NT2/D1 (cell line): Measurements from ENCODE around the gene C6orf62.

Experiments
- SUZ12 ChIP-seq: IDR thresholded peaks from 2 replicates; pipeline ENCODE4 v1.6.1; 2011; ENCODE audit not compliant: insufficient read length, insufficient read depth; ENCODE audit errors: extremely low read depth
- YY1 ChIP-seq: IDR thresholded peaks from 2 replicates; pipeline ENCODE4 v1.6.1; 2011; ENCODE audit not compliant: insufficient read length, insufficient read depth
- ZNF274 ChIP-seq: IDR thresholded peaks from 2 replicates; pipeline ENCODE4 v1.6.1; 2011; ENCODE audit warnings: mild to moderate bottlenecking, low read depth, low read length

DNA sequence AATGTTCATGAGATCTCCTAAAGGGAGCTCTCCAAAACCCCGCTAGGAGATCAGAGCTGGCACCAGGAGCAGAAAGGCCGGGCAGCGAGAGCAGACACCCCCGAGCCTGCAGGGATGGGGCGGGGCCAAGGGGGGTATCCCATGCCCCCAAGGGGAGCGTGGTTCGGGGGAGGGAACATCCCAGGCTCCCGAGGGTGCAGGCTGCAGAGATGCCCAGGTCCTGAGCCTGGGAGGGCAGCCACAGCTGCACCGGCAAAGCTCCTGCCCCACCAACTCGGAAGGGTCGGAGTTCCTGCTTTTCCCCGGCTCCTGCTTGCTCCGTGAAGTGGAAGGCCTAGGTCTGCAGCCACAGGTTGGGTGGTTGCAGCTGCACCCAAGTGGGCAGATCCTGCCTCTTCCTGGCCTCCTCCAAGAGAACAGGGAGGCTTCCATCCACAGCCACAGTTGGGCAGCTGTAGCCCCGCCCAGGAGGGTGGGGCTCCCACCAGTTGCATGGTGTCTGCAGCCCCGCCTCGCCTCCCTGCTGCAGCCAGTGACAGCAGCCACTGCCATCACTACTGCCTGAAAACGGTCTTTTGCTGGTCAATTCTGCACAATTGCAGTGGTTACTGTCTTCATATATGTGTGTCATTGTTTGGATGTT, 42.4 kb upstream of the C6orf62 start:
- TF ChIP-seq SUZ12, result no peak
- no peak for TF ChIP-seq ZNF274
- no peak for TF ChIP-seq YY1
